ENCODE measurements around the gene UBE2O.
"Not testable (repeated sequence)": the region's sequence is repeated elsewhere in the genome, so short reads cannot be mapped to it uniquely, and the experiment has no call there.

UBE2O gene

DNA sequence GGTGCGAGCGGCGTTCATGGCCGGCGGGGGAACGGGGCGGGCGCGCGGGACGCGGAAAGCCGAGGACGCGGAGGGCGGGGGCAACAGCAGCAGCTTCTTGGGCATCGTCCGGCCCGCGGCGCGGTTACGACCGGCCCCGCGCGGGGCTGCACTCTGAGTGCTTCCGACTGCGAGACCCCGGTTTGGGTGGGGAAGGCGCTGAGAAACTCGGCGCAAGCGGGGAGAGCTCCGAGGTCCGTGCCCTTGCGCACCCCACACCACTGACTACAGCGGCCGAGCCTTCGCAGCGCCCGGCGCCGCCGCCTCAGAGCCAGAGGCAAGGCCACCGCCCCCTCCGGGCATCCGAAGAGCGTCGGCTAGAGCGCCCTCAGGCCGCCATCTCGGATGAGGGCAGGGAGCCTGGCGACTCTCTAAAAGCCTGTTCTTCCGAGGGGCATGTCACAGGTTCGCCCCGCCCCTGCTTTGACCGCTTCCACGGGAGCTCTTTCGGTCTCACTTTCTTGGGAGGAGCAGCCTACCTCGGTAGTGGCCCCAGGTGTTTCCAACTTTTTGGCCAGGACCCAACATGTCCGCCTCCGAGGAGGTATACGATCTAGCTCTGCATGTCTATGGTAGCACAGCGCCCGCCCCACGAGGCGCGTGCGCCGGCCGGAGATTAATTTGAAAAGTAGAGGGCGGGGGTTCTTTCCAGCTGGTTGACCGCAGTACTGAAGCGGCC lies 99.2 kb downstream of the UBE2O start, which contains the start of gene PRPSAP1:
TSS of gene PRPSAP1 (minus strand) at position 318 of the 718 bp plus-strand sequence. CDS start at position 105, 213 bp downstream.
- Histone ChIP-seq H3K4me2 (ENCODE audit: low read length) (peak within 1 kb of the TSS; percentile 99), H3K9ac (ENCODE audit: low read depth, low read length) (peak within 1 kb of the TSS; percentile 98), H3K4me1 (ENCODE audit: control insufficient read depth, insufficient read depth, low read length) (peaks cover 14% of the 10 kb centered on the region), H3K9me3 (replicated peaks; ENCODE audit: low read length) (no peaks in the 10 kb centered on the region), H3K36me3 (ENCODE audit: insufficient read depth, low read length) (no peaks in the 10 kb centered on the region), H3K27me3 (ENCODE audit: control insufficient read depth, insufficient read depth, low read length) (no peaks in the 10 kb centered on the region), H3K4me3 (ENCODE audit: low read length) (peak within 1 kb of the TSS; percentile 87)

DNA sequence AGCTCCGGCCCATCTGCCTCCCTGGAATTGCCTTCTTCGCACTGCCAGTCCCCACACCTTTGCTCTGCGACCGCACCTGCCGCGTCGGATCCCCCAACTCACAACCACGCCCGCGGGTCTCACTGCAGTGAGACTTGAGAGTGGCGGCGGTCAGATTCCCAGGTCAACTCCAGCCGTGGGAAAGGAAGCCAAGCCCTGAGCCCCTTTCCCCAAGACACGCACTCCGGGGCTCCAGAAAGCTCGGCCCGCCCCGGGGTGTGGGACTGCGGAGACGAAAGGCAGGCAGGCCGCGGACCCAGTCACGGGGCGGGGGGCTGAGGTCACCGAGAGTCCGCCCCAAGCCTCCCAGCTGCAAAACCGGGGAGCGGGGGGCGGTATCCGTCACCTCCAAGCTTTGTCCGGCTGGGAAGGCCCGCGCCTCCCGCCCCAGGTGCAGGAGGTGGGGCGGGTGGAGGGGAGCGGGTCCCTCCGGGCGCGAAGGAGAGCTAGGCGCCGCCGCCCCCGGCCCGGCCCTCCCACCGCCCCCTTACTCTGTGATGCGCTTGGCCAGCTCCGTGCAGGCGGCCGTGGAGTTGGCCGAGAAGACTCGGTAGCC lies 99.9 kb downstream of the UBE2O start:
- peaks cover 14% of the 10 kb centered on the region for H3K4me1 ChIP-seq (ENCODE audit: control insufficient read depth, insufficient read depth, low read length)
- H3K36me3 ChIP-seq (ENCODE audit: insufficient read depth, low read length) = no peaks in the 10 kb centered on the region
- H3K9me3 ChIP-seq (replicated peaks; ENCODE audit: low read length) = no peaks in the 10 kb centered on the region
- H3K4me2 ChIP-seq (ENCODE audit: low read length) = peak overlapping the region; percentile 99
- H3K4me3 ChIP-seq (ENCODE audit: low read length) = peak overlapping the region; percentile 87
- H3K9ac ChIP-seq (ENCODE audit: low read depth, low read length) = peak overlapping the region; percentile 98
- H3K27me3 ChIP-seq (ENCODE audit: control insufficient read depth, insufficient read depth, low read length) = no peaks in the 10 kb centered on the region

DNA sequence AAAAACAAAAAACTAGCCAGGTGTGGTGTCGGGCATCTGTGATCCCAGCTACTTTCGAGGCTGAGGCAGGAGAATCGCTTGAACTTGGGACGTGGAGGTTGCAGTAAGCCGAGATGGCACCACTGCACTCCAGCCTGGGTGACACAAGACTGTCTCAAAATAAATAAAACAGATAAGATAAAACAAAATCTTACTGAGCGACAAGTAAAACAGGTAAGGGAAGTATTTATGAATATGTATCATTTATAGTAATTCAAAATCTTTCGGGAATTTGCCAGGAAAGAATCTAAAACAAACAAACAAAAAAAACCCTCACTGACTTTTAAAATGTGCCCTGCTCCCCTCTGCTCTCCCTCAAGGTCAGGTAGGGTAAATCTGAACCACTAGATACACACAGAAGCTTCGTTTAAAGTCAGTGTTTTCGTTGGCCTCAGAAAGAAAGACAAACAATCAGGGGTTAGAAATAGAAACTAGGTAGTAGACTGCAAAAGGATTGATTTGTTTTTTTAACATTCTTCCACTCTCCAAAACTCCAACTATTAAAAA lies 101.4 kb downstream of the UBE2O start:
- H3K9me3 ChIP-seq (replicated peaks; ENCODE audit: low read length) = no peaks in the 10 kb centered on the region
- H3K36me3 ChIP-seq (ENCODE audit: insufficient read depth, low read length) = peaks cover 9% of the 10 kb centered on the region
- peak overlapping the region; percentile 69 for H3K4me2 ChIP-seq (ENCODE audit: low read length)
- no peak overlapping the region for H3K4me3 ChIP-seq (ENCODE audit: low read length)
- peak overlapping the region; percentile 59 for H3K9ac ChIP-seq (ENCODE audit: low read depth, low read length)
- no peaks in the 10 kb centered on the region for H3K27me3 ChIP-seq (ENCODE audit: control insufficient read depth, insufficient read depth, low read length)
- H3K4me1 ChIP-seq (ENCODE audit: control insufficient read depth, insufficient read depth, low read length) = peaks cover 14% of the 10 kb centered on the region

DNA sequence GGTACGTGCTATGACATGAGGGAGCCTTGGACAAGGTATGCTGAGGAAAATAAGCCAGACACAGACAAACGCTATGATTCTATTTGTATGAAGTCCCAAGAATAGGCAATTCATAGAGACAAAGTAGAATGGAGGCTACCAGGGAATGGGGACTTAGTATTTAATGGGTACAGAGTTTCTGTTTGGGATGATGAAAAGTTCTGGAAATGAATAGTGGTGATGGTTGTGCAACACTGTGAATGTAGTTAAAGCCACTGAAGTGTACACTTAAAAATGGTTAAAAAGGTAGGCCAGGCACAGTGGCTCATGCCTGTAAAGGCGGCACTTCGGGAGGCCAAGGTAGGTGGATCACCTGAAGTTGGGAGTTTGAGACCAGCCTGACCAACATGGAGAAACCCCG lies 102.5 kb downstream of the UBE2O start:
- Histone ChIP-seq H3K9me3 (replicated peaks; ENCODE audit: low read length) (no peaks in the 10 kb centered on the region), H3K27me3 (ENCODE audit: control insufficient read depth, insufficient read depth, low read length) (no peaks in the 10 kb centered on the region), H3K4me2 (ENCODE audit: low read length) (no peak overlapping the region), H3K4me3 (ENCODE audit: low read length) (no peak overlapping the region), H3K4me1 (ENCODE audit: control insufficient read depth, insufficient read depth, low read length) (peaks cover 14% of the 10 kb centered on the region), H3K36me3 (ENCODE audit: insufficient read depth, low read length) (peaks cover 15% of the 10 kb centered on the region), H3K9ac (ENCODE audit: low read depth, low read length) (no peak overlapping the region)

DNA sequence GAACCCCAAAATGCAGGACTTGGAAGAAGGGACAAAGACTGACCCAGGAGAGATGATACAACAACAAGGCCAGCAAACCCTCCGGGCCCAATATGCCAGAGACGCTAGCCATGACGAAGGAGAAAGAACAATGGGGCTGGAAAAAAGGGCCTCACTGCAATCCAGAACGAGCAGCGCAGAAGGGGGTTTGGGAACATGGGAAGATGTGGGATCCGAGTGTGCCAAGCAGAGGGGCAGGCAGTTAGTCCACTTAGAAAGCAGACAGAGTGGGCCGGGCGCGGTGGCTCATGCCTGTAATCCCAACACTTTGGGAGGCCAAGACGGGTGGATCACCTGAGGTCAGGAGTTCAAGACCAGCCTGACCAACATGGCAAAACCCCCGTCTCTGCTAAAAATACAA lies 106.0 kb downstream of the UBE2O start:
- H3K36me3 ChIP-seq (ENCODE audit: insufficient read depth, low read length) = peaks cover 29% of the 10 kb centered on the region
- H3K9me3 ChIP-seq (replicated peaks; ENCODE audit: low read length); H3K4me1 ChIP-seq (ENCODE audit: control insufficient read depth, insufficient read depth, low read length); H3K27me3 ChIP-seq (ENCODE audit: control insufficient read depth, insufficient read depth, low read length); H3K9ac ChIP-seq (ENCODE audit: low read depth, low read length); H3K4me3 ChIP-seq (ENCODE audit: low read length); H3K4me2 ChIP-seq (ENCODE audit: low read length): not testable (repeated sequence)

DNA sequence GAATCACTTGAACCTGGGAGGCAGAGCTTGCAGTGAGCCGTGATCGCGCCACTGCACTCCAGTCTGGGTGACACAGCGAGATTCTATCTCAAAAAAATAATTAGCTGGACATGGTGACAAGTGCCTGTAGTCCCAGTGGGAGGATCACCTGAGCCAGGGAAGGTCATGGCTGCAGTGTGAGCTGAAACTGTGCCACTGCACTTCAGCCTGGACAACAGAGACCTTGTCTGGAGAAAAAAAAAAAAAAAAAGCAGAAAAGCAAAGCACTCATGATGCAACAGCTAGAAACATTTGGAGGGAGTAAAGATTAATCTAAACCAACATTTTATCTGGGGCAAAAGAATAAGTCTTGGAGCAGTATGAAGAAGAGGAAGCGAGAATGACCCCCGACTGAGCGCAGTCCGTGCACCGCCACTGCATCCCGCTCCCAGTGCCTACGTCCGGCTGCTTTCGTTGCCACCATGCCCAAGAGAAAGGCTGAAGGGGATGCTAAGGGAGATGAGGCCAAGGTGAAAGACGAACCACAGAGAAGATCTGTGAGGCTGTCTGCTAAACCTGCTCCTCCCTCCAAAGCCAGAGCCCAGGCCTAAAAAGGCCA lies 107.5 kb downstream of the UBE2O start:
- H3K36me3 ChIP-seq (ENCODE audit: insufficient read depth, low read length) = peaks cover 35% of the 10 kb centered on the region
- H3K9me3 ChIP-seq (replicated peaks; ENCODE audit: low read length) = no peaks in the 10 kb centered on the region
- no peak overlapping the region for H3K4me2 ChIP-seq (ENCODE audit: low read length)

DNA sequence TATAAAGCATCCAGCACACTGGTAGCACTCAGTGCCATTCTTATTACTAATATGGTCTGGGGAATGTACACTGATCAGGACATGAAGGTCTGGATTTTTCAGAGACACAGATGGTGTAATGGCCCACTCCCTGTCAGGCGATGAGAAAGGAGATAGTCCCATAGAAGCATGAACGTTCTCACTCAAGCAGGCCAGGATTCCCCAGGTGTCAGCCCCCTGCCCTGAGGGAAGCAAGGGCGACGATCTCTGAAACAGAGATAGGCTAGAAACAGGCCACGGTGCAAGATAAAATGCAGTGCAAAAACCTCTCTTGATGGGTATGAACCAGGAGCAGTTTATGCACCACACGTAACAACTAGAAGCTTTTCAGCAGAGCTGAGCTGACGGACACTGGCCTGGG lies 109.8 kb downstream of the UBE2O start:
- H3K27me3 ChIP-seq (ENCODE audit: control insufficient read depth, insufficient read depth, low read length) = no peaks in the 10 kb centered on the region
- no peaks in the 10 kb centered on the region for H3K9me3 ChIP-seq (replicated peaks; ENCODE audit: low read length)
- no peak overlapping the region for H3K4me2 ChIP-seq (ENCODE audit: low read length)
- no peak overlapping the region for H3K4me3 ChIP-seq (ENCODE audit: low read length)
- peaks cover 2% of the 10 kb centered on the region for H3K4me1 ChIP-seq (ENCODE audit: control insufficient read depth, insufficient read depth, low read length)
- H3K36me3 ChIP-seq (ENCODE audit: insufficient read depth, low read length) = peaks cover 35% of the 10 kb centered on the region
- H3K9ac ChIP-seq (ENCODE audit: low read depth, low read length) = no peak overlapping the region

More for the DNA sequence above, 107.5 kb downstream of the UBE2O start:
- H3K27me3 ChIP-seq (ENCODE audit: control insufficient read depth, insufficient read depth, low read length) = no peaks in the 10 kb centered on the region
- H3K4me1 ChIP-seq (ENCODE audit: control insufficient read depth, insufficient read depth, low read length) = no peaks in the 10 kb centered on the region
- H3K4me3 ChIP-seq (ENCODE audit: low read length) = no peak overlapping the region
- H3K9ac ChIP-seq (ENCODE audit: low read depth, low read length) = no peak overlapping the region

DNA sequence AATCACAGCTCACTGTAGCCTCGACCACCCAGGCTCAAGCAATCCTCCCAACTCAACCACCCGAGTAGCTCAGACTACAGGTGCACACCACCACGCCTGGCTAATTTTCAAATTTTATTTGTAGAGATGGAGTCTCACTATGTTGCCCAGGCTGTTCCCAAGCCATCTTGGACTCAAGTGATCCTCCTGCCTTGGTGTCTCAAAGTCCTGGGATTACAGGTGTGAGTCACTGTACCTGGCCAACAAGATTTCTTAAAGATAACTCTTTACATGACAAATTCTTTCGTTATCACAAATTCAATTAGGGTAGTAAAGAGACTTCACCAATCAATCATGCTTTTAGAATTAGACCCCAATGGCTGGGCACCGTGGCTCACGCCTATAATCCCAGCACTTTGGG lies 111.7 kb downstream of the UBE2O start:
- Histone ChIP-seq H3K4me2 (ENCODE audit: low read length) (no peak overlapping the region), H3K9ac (ENCODE audit: low read depth, low read length) (no peak overlapping the region), H3K27me3 (ENCODE audit: control insufficient read depth, insufficient read depth, low read length) (no peaks in the 10 kb centered on the region), H3K36me3 (ENCODE audit: insufficient read depth, low read length) (peaks cover 23% of the 10 kb centered on the region), H3K9me3 (replicated peaks; ENCODE audit: low read length) (no peaks in the 10 kb centered on the region), H3K4me3 (ENCODE audit: low read length) (no peak overlapping the region), H3K4me1 (ENCODE audit: control insufficient read depth, insufficient read depth, low read length) (peaks cover 17% of the 10 kb centered on the region)
